Esophagus squamous epithelium (tissue), 5 donors: Measurements from ENCODE around the gene AGBL1. TPM values are rescaled to one million over a fixed set of nuclear protein-coding genes. Genes with fewer than 3 reads are reported as not detected.

Experiments used
- DNase-seq: peaks from one replicate; lab custom pipeline; 2025; lab: John Stamatoyannopoulos, UW
- H3K27ac ChIP-seq, 4 donors: fragments of 200-600 bp; sonication (generic); one replicate each; pipeline ENCODE4 v1.5.1; 2016 to 2019; ENCODE audit warnings: mild to moderate bottlenecking in 1 of 4
- H3K27me3 ChIP-seq, 4 donors: fragments of 200-600 bp; sonication (generic); 1 replicate in 3 of 4; 2 replicates in 1 of 4; pipeline versions ENCODE4 v1.5.1 to v1.6.0; 2017 to 2021; ENCODE audit warnings: antibody characterized with exemption in 1 of 4
- H3K36me3 ChIP-seq, 3 donors: fragments of 200-600 bp; sonication (generic); one replicate each; pipeline ENCODE4 v1.5.1; 2016 to 2019
- H3K4me1 ChIP-seq, 3 donors: fragments of 200-600 bp; sonication (generic); one replicate each; pipeline ENCODE4 v1.5.1; 2017 to 2019
- H3K4me3 ChIP-seq, 4 donors: fragments of 200-600 bp; sonication (generic); 1 replicate in 3 of 4; 2 replicates in 1 of 4; pipeline ENCODE4 v1.5.1; 2016 to 2019; ENCODE audit warnings: mild to moderate bottlenecking in 2 of 4, moderate library complexity in 1 of 4
- H3K9me3 ChIP-seq, 3 donors: fragments of 200-600 bp; sonication (generic); one replicate each; pipeline ENCODE4 v1.5.1; 2016 to 2019
- CTCF ChIP-seq, 6 experiments: fragments of 450-650 bp in 4 of 6; fragments of 200-600 bp in 2 of 6; sonication (generic) in 2 of 6; IDR thresholded peaks; one replicate each; pipeline ENCODE4 v1.5.1; 2016 to 2019; ENCODE audit warnings: antibody characterized with exemption in 6 of 6, mild to moderate bottlenecking in 4 of 6, moderate library complexity in 4 of 6
- POLR2A ChIP-seq, 4 donors: fragments of 450-650 bp; IDR thresholded peaks; one replicate each; pipeline ENCODE4 v1.6.1; 2017; ENCODE audit warnings: antibody characterized with exemption in 4 of 4, mild to moderate bottlenecking in 4 of 4, moderate library complexity in 3 of 4
- WGBS, 2 donors: methylation state at CpG; one replicate each; pipeline ENCODE4 v1.1.5; 2018; 5-methylcytosine and 5-hydroxymethylcytosine counted together
- intact Hi-C: fragments of 100-400 bp; cut with DNase I; formaldehyde crosslinking; loops from one replicate; pipeline ENCODE4 v1.15.0; 2022
- total RNA-seq, 4 donors: library from RNA; depleted of rRNA; stranded (reverse); fragments of >200 nt; gene quantifications; one replicate each; pipeline ENCODE4 v1.1.0, GENCODE V29; 2016
- donor health status: DM: yes; HTN: yes; CAD: no.

The AGBL1 gene
- total RNA-seq, 4 donors from 2014 or later: 0.11 to 0.21 (median 0.19) TPM; not detected in 1

- intact Hi-C loops: loop anchor here (10.0 kb wide), 1 partner anchor 507 kb away; no protein-coding TSS in a partner anchor
- 64 to 70% methylated on average over 4 of the region's 4 CpGs for WGBS, 2 donors
- Histone ChIP-seq H3K36me3 (no peaks in the 10 kb centered on the region), H3K27me3 (no peaks in the 10 kb centered on the region), H3K4me3 (no peak overlapping the region), H3K9me3 (no peaks in the 10 kb centered on the region), H3K4me1 (no peaks in the 10 kb centered on the region), H3K27ac (no peak overlapping the region)
- DNase-seq: no peak
- no peak for TF ChIP-seq CTCF (IDR thresholded peaks at IDR 0.05)
- TF ChIP-seq POLR2A (IDR thresholded peaks at IDR 0.05): no peak
These were observed 662.2 kb downstream of the AGBL1 start for GRCh38 chr15:86741917-86742316.

- TF ChIP-seq POLR2A (IDR thresholded peaks at IDR 0.05) (no peak), CTCF (IDR thresholded peaks at IDR 0.05) (peak in 5 of 6 experiments; percentile 49 to 74 (median 66))
- DNase-seq: no peak
- H3K4me3 ChIP-seq: no peak overlapping the region
- H3K36me3 ChIP-seq: no peaks in the 10 kb centered on the region
- no peaks in the 10 kb centered on the region for H3K9me3 ChIP-seq
- no peaks in the 10 kb centered on the region for H3K27me3 ChIP-seq
- intact Hi-C loops: loop anchor here (10.0 kb wide), 1 partner anchor 509 kb away; no protein-coding TSS in a partner anchor
- no peak overlapping the region for H3K27ac ChIP-seq
- 51 to 52% methylated on average over 6 of the region's 6 CpGs for WGBS, 2 donors
- H3K4me1 ChIP-seq: no peaks in the 10 kb centered on the region
These were observed 663.7 kb downstream of the AGBL1 start for GRCh38 chr15:86743283-86743903.

- no peaks in the 10 kb centered on the region for H3K4me1 ChIP-seq
- 61 to 83% methylated on average over 7 of the region's 7 CpGs for WGBS, 2 donors
- no peak overlapping the region for H3K27ac ChIP-seq
- H3K36me3 ChIP-seq: no peaks in the 10 kb centered on the region
- no peaks in the 10 kb centered on the region for H3K27me3 ChIP-seq
- H3K9me3 ChIP-seq: no peaks in the 10 kb centered on the region
- DNase-seq: no peak
- no peak overlapping the region for H3K4me3 ChIP-seq
- no peak for TF ChIP-seq POLR2A (IDR thresholded peaks at IDR 0.05)
- no peak for TF ChIP-seq CTCF (IDR thresholded peaks at IDR 0.05)
- intact Hi-C loops: loop anchor here (10.0 kb wide), 1 partner anchor 509 kb away; no protein-coding TSS in a partner anchor
These were observed 664.6 kb downstream of the AGBL1 start for GRCh38 chr15:86744198-86744780.

- TF ChIP-seq CTCF (IDR thresholded peaks at IDR 0.05) (no peak), POLR2A (IDR thresholded peaks at IDR 0.05) (no peak)
- no peaks in the 10 kb centered on the region for H3K4me1 ChIP-seq
- H3K9me3 ChIP-seq: no peaks in the 10 kb centered on the region
- 54% methylated on average over 1 of the region's 1 CpG for WGBS, 2 donors
- peaks cover 0 to 6% (median 0%) of the 10 kb centered on the region in 4 donors for H3K27me3 ChIP-seq
- H3K4me3 ChIP-seq: no peak overlapping the region
- H3K36me3 ChIP-seq: no peaks in the 10 kb centered on the region
- intact Hi-C loops: no loop called here
- no peak overlapping the region for H3K27ac ChIP-seq
- no peak for DNase-seq
These were observed 671.4 kb downstream of the AGBL1 start for GRCh38 chr15:86751116-86751515.

GRCh38 chr15:86754846-86755245 is 675.2 kb downstream of the AGBL1 start:
- 61 to 75% methylated on average over 3 of the region's 3 CpGs for WGBS, 2 donors

More at GRCh38 chr15:86754846-86755245, 675.2 kb downstream of the AGBL1 start:
- intact Hi-C loops: no loop called here
- no peaks in the 10 kb centered on the region for H3K36me3 ChIP-seq
- no peaks in the 10 kb centered on the region for H3K4me1 ChIP-seq
- H3K27ac ChIP-seq: no peak overlapping the region
- H3K27me3 ChIP-seq: peaks cover 0 to 6% (median 0%) of the 10 kb centered on the region in 4 donors
- TF ChIP-seq CTCF (IDR thresholded peaks at IDR 0.05) (no peak), POLR2A (IDR thresholded peaks at IDR 0.05) (no peak)
- no peak for DNase-seq
- H3K9me3 ChIP-seq: no peaks in the 10 kb centered on the region
- no peak overlapping the region for H3K4me3 ChIP-seq
